Measurements from ENCODE around the gene MRPS18B.

The MRPS18B gene

GRCh38 chr6:30610065-30610464 is 7.6 kb upstream of the MRPS18B start:
- no peak for DNase-seq

GRCh38 chr6:30611150-30611855 is 6.3 kb upstream of the MRPS18B start:
- DNase-seq = no peak

- no peak for DNase-seq
Observed at GRCh38 chr6:30611856-30612194, 5.8 kb upstream of the MRPS18B start.

GRCh38 chr6:30612213-30612612 is 5.4 kb upstream of the MRPS18B start:
- DNase-seq = no peak

- DNase-seq = no peak
Observed at GRCh38 chr6:30612687-30613248, 4.9 kb upstream of the MRPS18B start.

GRCh38 chr6:30613251-30614043 is 4.2 kb upstream of the MRPS18B start:
- no peak for DNase-seq

GRCh38 chr6:30614044-30614842 is 3.4 kb upstream of the MRPS18B start:
- DNase-seq = peak; percentile 21

- peak; percentile 89 for DNase-seq
Observed at GRCh38 chr6:30614843-30615218, 2.8 kb upstream of the MRPS18B start.

- peak; percentile 43 for DNase-seq
Observed at GRCh38 chr6:30615219-30615957, 2.3 kb upstream of the MRPS18B start.

- DNase-seq = peak; percentile 45
Observed at GRCh38 chr6:30615958-30616810, 1.5 kb upstream of the MRPS18B start.

- peak; percentile 97 for DNase-seq
Observed at GRCh38 chr6:30616811-30617564, 652 bp upstream of the MRPS18B start, which contains the start of gene PPP1R10. PPP1R10 (minus strand) TSS chr6:30617243; CDS start chr6:30609944, 7,299 bp downstream.

GRCh38 chr6:30618270-30618797 is 694 bp downstream of the MRPS18B start:
- DNase-seq = no peak

GRCh38 chr6:30619561-30619960 is 1.9 kb downstream of the MRPS18B start:
- no peak for DNase-seq

GRCh38 chr6:30625511-30625910 is 7.9 kb downstream of the MRPS18B start:
- no peak for DNase-seq

- peak; percentile 92 for DNase-seq
Observed at GRCh38 chr6:30626484-30627366, 9.1 kb downstream of the MRPS18B start, which contains the start of gene ATAT1. ATAT1 (plus strand) TSS chr6:30626874.

GRCh38 chr6:30635834-30636233 is 18.2 kb downstream of the MRPS18B start:
- no peak for DNase-seq

- DNase-seq = peak; percentile 9
Observed at GRCh38 chr6:30640481-30640880, 22.8 kb downstream of the MRPS18B start.

GRCh38 chr6:30641048-30641447 is 23.4 kb downstream of the MRPS18B start:
- peak; percentile 5 for DNase-seq

GRCh38 chr6:30643656-30644055 is 26.0 kb downstream of the MRPS18B start:
- no peak for DNase-seq
